ENCODE measurements around the gene EMID1. TPM values are rescaled to one million over a fixed set of nuclear protein-coding genes. Genes with fewer than 3 reads are reported as not detected.

The EMID1 gene
- total RNA-seq, 4 donors from 2014 or later, result 0.33 to 1.8 TPM; not detected in 2

GRCh38 chr22:29305836-29306174, 100.1 kb downstream of the EMID1 start:
- H3K27ac ChIP-seq, result peak overlapping the region in 3 of 4 donors; percentile 82 to 89 (median 84)
- intact Hi-C loops (cut with DNase I; ENCODE audit: low total_unique reads) (loop anchor here (1.0 to 2.0 kb wide), 5 partner anchors 23 to 82 kb away; partner anchors contain the start of genes AP1B1 and EWSR1), in situ Hi-C loops (cut with MboI; ENCODE audit: low sequenced_read_pairs in 4 of 4) (loop anchor here in 1 of 4 donors (10.0 kb wide), 1 partner anchor 89 kb away; no protein-coding TSS in a partner anchor)
- H3K4me3 ChIP-seq, result peak overlapping the region; percentile 84 to 98 (median 94)
- peaks cover 31 to 43% of the 10 kb centered on the region in 2 donors for H3K4me1 ChIP-seq
- DNase-seq (no peak), ATAC-seq (no peak)
- H3K27me3 ChIP-seq, result no peaks in the 10 kb centered on the region
- H3K36me3 ChIP-seq, result peaks cover 0 to 2% of the 10 kb centered on the region in 2 donors
- no peaks in the 10 kb centered on the region for H3K9me3 ChIP-seq
- TF ChIP-seq, protein P1, sequence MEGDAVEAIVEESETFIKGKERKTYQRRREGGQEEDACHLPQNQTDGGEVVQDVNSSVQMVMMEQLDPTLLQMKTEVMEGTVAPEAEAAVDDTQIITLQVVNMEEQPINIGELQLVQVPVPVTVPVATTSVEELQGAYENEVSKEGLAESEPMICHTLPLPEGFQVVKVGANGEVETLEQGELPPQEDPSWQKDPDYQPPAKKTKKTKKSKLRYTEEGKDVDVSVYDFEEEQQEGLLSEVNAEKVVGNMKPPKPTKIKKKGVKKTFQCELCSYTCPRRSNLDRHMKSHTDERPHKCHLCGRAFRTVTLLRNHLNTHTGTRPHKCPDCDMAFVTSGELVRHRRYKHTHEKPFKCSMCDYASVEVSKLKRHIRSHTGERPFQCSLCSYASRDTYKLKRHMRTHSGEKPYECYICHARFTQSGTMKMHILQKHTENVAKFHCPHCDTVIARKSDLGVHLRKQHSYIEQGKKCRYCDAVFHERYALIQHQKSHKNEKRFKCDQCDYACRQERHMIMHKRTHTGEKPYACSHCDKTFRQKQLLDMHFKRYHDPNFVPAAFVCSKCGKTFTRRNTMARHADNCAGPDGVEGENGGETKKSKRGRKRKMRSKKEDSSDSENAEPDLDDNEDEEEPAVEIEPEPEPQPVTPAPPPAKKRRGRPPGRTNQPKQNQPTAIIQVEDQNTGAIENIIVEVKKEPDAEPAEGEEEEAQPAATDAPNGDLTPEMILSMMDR (IDR thresholded peaks at IDR 0.05 in 4 of 5, conservative IDR thresholded peaks at IDR 0.05 in 1 of 5), result no peak
- TF ChIP-seq POLR2A (IDR thresholded peaks at IDR 0.05), result no peak

GRCh38 chr22:29306175-29306834, 100.6 kb downstream of the EMID1 start, which contains the start of gene GAS2L1:
Gene GAS2L1, plus strand, starts transcription at chr22:29306650. Its CDS starts 1,456 bp downstream, at chr22:29308106.
- Histone ChIP-seq H3K4me3 (peak within 1 kb of the TSS; percentile 84 to 98 (median 94)), H3K4me1 (peaks cover 32 to 47% of the 10 kb centered on the region in 2 donors), H3K9me3 (no peaks in the 10 kb centered on the region), H3K36me3 (no peaks in the 10 kb centered on the region), H3K27ac (peak within 1 kb of the TSS; percentile 80 to 89 (median 83)), H3K27me3 (peaks cover 0 to under 1% (median 0%) of the 10 kb centered on the region in 3 donors)
- TF ChIP-seq, protein P1 (IDR thresholded peaks at IDR 0.05 in 4 of 5, conservative IDR thresholded peaks at IDR 0.05 in 1 of 5), result peak; percentile 74 to 90 (median 85)
- TF ChIP-seq POLR2A (IDR thresholded peaks at IDR 0.05), result no peak
- ATAC-seq (peak; percentile 63 to 72), DNase-seq (peak; percentile 76 to 82)
- in situ Hi-C loops (cut with MboI; ENCODE audit: low sequenced_read_pairs in 4 of 4), result loop anchor here in 1 of 4 donors (10.0 kb wide), 1 partner anchor 88 kb away; no protein-coding TSS in a partner anchor
- intact Hi-C loops (cut with DNase I; ENCODE audit: low total_unique reads), result loop anchor here (1.0 to 2.0 kb wide), 5 partner anchors 23 to 82 kb away; partner anchors contain the start of genes AP1B1 and EWSR1

- Histone ChIP-seq H3K27me3 (peaks cover 0 to 3% (median 0%) of the 10 kb centered on the region in 3 donors), H3K36me3 (no peaks in the 10 kb centered on the region), H3K4me3 (peak overlapping the region; percentile 84 to 98 (median 94)), H3K4me1 (peaks cover 32 to 52% of the 10 kb centered on the region in 2 donors), H3K27ac (peak overlapping the region; percentile 80 to 89 (median 83)), H3K9me3 (no peaks in the 10 kb centered on the region)
- DNase-seq, result peak; percentile 66 to 70
- ATAC-seq, result peak; percentile 76 to 78
- intact Hi-C loops (cut with DNase I; ENCODE audit: low total_unique reads) (loop anchor here (1.0 to 2.0 kb wide), 5 partner anchors 22 to 81 kb away; partner anchors contain the start of genes AP1B1 and EWSR1), in situ Hi-C loops (cut with MboI; ENCODE audit: low sequenced_read_pairs in 4 of 4) (loop anchor here in 1 of 4 donors (10.0 kb wide), 1 partner anchor 88 kb away; no protein-coding TSS in a partner anchor)
- TF ChIP-seq, protein P1 (IDR thresholded peaks at IDR 0.05 in 4 of 5, conservative IDR thresholded peaks at IDR 0.05 in 1 of 5), result peak in 1 of 5 experiments; percentile 41
- peak; percentile 59 to 60 for TF ChIP-seq POLR2A (IDR thresholded peaks at IDR 0.05)
These were observed 101.3 kb downstream of the EMID1 start for GRCh38 chr22:29306835-29307595.

GRCh38 chr22:29307596-29308147, 102.0 kb downstream of the EMID1 start:
- in situ Hi-C loops (cut with MboI; ENCODE audit: low sequenced_read_pairs in 4 of 4), result loop anchor here in 1 of 4 donors (10.0 kb wide), 1 partner anchor 87 kb away; no protein-coding TSS in a partner anchor
- ATAC-seq (no peak), DNase-seq (no peak)
- intact Hi-C loops (cut with DNase I; ENCODE audit: low total_unique reads), result loop anchor here (2.0 kb wide), 1 partner anchor 29 kb away; no protein-coding TSS in a partner anchor
- Histone ChIP-seq H3K27me3 (peaks cover 0 to 3% (median 0%) of the 10 kb centered on the region in 3 donors), H3K36me3 (no peaks in the 10 kb centered on the region), H3K9me3 (no peaks in the 10 kb centered on the region), H3K27ac (peak overlapping the region; percentile 80 to 89 (median 83)), H3K4me1 (peaks cover 32 to 48% of the 10 kb centered on the region in 2 donors), H3K4me3 (peak overlapping the region; percentile 84 to 98 (median 94))
- no peak for TF ChIP-seq POLR2A (IDR thresholded peaks at IDR 0.05)
- TF ChIP-seq, protein P1 (IDR thresholded peaks at IDR 0.05 in 4 of 5, conservative IDR thresholded peaks at IDR 0.05 in 1 of 5), result no peak
